ENCODE results near the gene FXYD5.

FXYD5 gene

DNA sequence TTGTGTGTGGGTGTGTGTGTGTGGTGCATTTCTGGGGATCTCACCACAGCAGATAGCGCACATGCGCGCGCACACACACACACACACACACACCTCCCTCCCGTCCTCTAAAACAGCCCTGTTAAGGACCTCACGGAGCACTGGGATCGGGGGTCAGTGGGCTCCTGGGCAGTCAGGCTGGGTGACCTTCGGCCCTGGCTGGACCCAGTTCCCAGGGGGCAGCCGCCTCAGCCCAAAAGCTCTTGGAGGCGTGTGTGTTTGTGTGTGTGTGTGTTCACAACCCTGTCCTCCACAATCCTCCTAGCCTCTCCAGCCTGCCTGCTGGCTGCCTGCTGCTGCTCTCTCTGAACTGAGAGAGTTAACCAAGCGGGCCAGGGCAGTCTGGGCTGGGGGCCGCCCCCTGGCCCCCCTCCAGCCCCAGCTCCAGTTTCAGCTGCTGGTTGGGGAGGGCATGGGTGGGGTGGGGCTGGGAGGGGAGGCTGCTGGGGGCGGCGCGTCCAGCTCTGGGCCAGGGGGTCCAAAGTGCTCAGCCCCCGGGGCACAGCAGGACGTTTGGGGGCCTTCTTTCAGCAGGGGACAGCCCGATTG lies 16.1 kb upstream of the FXYD5 start, which contains the start of gene FXYD1:
FXYD1 (plus strand) TSS at position 520 of the 588 bp plus-strand sequence. CDS start 1,256 bp downstream, outside the sequence.
- no peak within 1 kb of the TSS for H3K4me3 ChIP-seq (ENCODE audit: low read depth, low read length)
- in situ Hi-C loops (cut with HindIII; ENCODE audit: low sequenced_read_pairs): no loop called here
- TF ChIP-seq, protein P1, sequence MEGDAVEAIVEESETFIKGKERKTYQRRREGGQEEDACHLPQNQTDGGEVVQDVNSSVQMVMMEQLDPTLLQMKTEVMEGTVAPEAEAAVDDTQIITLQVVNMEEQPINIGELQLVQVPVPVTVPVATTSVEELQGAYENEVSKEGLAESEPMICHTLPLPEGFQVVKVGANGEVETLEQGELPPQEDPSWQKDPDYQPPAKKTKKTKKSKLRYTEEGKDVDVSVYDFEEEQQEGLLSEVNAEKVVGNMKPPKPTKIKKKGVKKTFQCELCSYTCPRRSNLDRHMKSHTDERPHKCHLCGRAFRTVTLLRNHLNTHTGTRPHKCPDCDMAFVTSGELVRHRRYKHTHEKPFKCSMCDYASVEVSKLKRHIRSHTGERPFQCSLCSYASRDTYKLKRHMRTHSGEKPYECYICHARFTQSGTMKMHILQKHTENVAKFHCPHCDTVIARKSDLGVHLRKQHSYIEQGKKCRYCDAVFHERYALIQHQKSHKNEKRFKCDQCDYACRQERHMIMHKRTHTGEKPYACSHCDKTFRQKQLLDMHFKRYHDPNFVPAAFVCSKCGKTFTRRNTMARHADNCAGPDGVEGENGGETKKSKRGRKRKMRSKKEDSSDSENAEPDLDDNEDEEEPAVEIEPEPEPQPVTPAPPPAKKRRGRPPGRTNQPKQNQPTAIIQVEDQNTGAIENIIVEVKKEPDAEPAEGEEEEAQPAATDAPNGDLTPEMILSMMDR (IDR thresholded peaks at IDR 0.05; ENCODE audit: low read depth, low read length): no peak
- no peak for DNase-seq (ENCODE audit: low read depth, low spot score)

DNA sequence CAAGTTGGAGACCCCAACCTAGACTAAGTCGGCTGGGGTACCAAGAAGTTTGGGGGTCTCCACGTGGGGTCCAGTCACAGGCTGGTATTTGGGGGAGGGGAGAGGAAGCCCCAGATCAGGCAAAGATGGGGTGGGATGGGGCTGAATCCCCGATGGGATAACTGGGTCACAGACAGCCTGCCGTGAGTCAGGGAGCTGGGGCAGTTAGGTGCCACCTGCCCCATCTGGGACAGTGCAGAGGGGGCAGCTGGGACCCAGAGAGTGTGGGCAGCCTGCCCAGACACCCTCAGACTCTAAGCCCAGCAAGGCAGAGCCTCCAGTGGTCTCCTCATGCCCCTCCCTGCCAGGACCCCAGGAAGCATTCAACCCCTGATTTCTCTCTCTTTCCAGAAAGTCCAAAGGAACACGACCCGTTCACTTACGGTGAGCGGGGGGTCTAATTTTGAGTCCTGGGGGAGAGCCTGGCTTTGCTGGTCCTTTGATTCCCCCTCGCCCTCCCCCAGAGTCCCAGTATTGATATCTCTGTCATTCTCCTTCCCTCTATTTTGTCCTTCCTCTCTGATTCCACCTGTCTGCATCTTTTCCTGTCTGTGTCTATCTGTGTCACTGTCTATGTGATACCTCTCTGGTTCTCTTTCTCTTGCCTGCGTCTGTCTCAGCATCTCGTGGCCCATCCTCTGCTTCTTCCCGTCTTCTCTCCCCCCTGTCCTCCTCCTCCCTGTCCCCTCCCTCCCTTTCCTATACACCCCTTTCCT lies 14.2 kb upstream of the FXYD5 start:
- TF ChIP-seq, protein P1 (IDR thresholded peaks at IDR 0.05; ENCODE audit: low read depth, low read length): no peak
- in situ Hi-C loops (cut with HindIII; ENCODE audit: low sequenced_read_pairs): no loop called here
- no peak overlapping the region for H3K4me3 ChIP-seq (ENCODE audit: low read depth, low read length)
- DNase-seq (ENCODE audit: low read depth, low spot score): no peak

DNA sequence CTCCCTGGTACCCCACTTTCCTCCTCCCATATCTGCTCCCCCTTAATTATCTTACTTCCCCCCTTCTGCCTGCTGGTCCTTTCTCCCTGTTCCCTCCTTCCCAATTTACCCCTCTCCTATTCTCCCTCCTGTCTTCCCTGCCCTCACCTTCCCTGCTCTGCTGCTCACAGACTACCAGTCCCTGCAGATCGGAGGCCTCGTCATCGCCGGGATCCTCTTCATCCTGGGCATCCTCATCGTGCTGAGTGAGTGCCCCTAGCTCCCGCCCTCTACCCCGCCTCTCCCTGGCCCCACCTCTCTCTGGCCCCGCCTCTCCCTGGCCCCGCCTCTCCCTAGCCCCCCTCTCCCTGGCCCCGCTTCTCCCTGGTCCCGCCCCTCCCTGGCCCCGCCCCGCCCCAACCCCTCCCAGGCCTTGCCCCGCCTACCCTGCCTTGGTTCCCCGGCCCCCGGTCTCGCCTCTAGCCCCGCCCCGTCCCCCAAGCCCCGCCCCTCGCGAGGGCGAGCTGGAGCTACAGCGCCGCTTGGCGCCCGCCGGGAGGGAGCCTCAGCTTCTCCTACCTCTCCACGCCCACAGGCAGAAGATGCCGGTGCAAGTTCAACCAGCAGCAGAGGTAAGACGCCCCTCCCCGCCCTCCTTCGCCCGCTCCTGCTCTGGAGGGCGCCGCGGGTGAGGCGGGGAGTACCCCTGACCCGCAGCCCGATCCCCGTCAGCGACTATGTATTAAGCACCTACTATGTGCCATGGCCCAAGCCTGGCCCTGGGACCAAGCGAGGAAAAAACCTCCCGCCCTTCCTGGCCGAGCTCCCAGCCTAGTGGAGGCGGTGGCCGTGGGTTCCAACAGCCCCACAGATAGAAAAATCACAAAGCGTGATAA lies 13.3 kb upstream of the FXYD5 start:
- H3K4me3 ChIP-seq (ENCODE audit: low read depth, low read length): no peak overlapping the region
- in situ Hi-C loops (cut with HindIII; ENCODE audit: low sequenced_read_pairs): no loop called here
- TF ChIP-seq, protein P1 (IDR thresholded peaks at IDR 0.05; ENCODE audit: low read depth, low read length): peak; percentile 59

DNA sequence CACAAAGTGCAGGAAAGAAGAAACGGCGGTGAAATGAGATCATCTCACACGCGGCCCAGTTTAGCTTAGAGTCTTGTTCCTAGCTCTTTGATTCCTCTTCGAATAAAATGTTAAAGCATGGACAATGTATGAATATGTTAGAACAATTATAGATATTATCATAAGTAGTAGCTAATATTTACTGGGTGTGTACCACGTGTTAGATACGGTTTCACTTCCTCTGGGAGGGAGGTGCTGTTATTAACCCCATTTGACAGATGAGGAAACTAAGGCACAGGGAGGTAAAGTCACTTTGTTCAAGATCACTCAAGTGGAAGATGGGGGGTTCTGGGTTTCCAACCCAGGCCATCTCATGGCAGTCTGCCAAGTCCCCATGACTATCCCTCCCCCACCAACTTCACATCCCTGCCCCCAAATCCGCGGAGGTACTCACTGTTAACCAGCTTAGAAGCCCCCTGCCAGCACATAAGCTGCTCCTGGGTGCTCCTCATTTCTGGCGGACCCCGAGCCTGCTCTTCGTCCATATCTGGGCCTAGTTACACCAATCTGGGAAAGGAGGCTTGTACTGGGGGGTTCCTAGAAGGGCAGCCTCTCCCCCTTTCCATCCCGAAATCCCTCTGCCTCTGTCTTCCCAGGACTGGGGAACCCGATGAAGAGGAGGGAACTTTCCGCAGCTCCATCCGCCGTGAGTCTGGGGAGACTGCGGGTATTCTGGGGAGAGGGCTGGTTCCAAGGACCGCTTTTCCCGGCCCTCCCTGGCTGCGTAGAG lies 12.5 kb upstream of the FXYD5 start:
- DNase-seq (ENCODE audit: low read depth, low spot score): no peak
- no peak overlapping the region for H3K4me3 ChIP-seq (ENCODE audit: low read depth, low read length)
- in situ Hi-C loops (cut with HindIII; ENCODE audit: low sequenced_read_pairs): no loop called here
- TF ChIP-seq, protein P1 (IDR thresholded peaks at IDR 0.05; ENCODE audit: low read depth, low read length): no peak

More for the DNA sequence above, 13.3 kb upstream of the FXYD5 start:
- peak; percentile 85 for DNase-seq (ENCODE audit: low read depth, low spot score)

DNA sequence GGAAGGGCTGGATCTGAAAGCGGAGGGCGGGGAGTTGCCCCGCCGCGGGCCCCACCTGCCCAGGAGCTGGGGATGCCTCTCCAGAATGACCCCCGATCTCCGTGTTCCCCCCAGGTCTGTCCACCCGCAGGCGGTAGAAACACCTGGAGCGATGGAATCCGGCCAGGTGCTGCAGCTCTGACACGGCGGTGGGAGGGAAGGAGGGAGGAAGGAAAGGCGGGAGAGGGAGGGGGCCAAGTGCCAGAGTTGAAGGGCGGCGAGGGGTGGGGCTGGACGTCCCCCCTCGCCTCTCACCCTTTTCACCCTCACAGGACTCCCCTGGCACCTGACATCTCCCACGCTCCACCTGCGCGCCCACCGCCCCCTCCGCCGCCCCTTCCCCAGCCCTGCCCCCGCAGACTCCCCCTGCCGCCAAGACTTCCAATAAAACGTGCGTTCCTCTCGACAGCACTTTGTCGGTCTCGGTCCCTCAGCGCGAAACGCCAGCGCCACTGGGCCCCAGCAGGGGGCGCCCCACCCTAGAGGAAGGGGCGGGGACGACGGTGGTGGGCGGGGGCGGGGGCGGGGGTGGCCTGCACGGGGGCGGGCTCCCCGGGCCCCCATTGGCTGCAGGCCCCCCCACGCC lies 11.8 kb upstream of the FXYD5 start:
- no peak for DNase-seq (ENCODE audit: low read depth, low spot score)
- TF ChIP-seq, protein P1 (IDR thresholded peaks at IDR 0.05; ENCODE audit: low read depth, low read length): peak; percentile 53
- H3K4me3 ChIP-seq (ENCODE audit: low read depth, low read length): no peak overlapping the region
- in situ Hi-C loops (cut with HindIII; ENCODE audit: low sequenced_read_pairs): no loop called here
